IMR-90 (cell line): Measurements from ENCODE around the gene ELK3. TPM values are rescaled to one million over a fixed set of nuclear protein-coding genes. Genes with fewer than 3 reads are reported as not detected.

Experiments used
- ATAC-seq: fragments of 200-7000 bp; cut with Tn5 transposase; 2 replicates; pipeline ENCODE4 v1.9.1; 2020; ENCODE audit warnings: low read depth, mild to moderate bottlenecking, moderate library complexity
- BruUV-seq: library from RNA; stranded (reverse); fragments of 400-500 nt; replicated peaks from 2 replicates; lab custom pipeline; 2021; lab: Mats Ljungman, UMichigan
- CTCF ChIA-PET: fragments of 300-600 bp; formaldehyde crosslinking; extraction: SDS; loops from one replicate; lab custom pipeline; 2021; ENCODE audit warnings: antibody characterized with exemption; lab: Yijun Ruan, JAX
- POLR2A ChIA-PET: fragments of 300-600 bp; sonication (Branson Sonifier 250); formaldehyde crosslinking; loops from one replicate; lab custom pipeline; 2022; ENCODE audit warnings: antibody characterized with exemption; ENCODE audit not compliant: unreplicated experiment; lab: Charles Lee
- DNase-seq: peaks from one replicate; pipeline ENCODE4 v3.0.0; 2013
- H2AFZ ChIP-seq: replicated peaks from 2 replicates; pipeline ENCODE3; 2013; ENCODE audit warnings: low read length, mild to moderate bottlenecking; ENCODE audit not compliant: poor library complexity
- H2AK5ac ChIP-seq: 2 replicates; pipeline ENCODE4 v1.6.1; 2013; ENCODE audit warnings: low read depth, low read length, inconsistent platforms
- H2AK9ac ChIP-seq: replicated peaks from 2 replicates; pipeline ENCODE3; 2013; ENCODE audit warnings: mild to moderate bottlenecking, low read depth, low read length, moderate library complexity; ENCODE audit not compliant: poor library complexity
- H2BK120ac ChIP-seq: 2 replicates; pipeline ENCODE4 v1.6.1; 2013; ENCODE audit warnings: low read depth, low read length, inconsistent platforms
- H2BK15ac ChIP-seq: 3 replicates; pipeline ENCODE4 v1.6.1; 2013; ENCODE audit warnings: low read depth, low read length, inconsistent platforms
- H2BK20ac ChIP-seq: 2 replicates; pipeline ENCODE4 v1.6.1; 2013; ENCODE audit warnings: low read depth, mild to moderate bottlenecking, inconsistent platforms, low read length, moderate library complexity
- H2BK5ac ChIP-seq: 2 replicates; pipeline ENCODE4 v1.6.1; 2013; ENCODE audit warnings: mild to moderate bottlenecking, low read depth, low read length, inconsistent platforms; ENCODE audit not compliant: poor library complexity, severe bottlenecking
- H3K14ac ChIP-seq: replicated peaks from 2 replicates; pipeline ENCODE4 v1.6.1; 2013; ENCODE audit warnings: low read depth, low read length, inconsistent platforms
- H3K18ac ChIP-seq: 2 replicates; pipeline ENCODE4 v1.6.1; 2013; ENCODE audit warnings: low read depth, low read length, control low read depth
- H3K23ac ChIP-seq: 2 replicates; pipeline ENCODE4 v1.6.1; 2013; ENCODE audit warnings: low read depth, low read length, inconsistent platforms
- H3K27ac ChIP-seq: 2 replicates; pipeline ENCODE4 v1.5.1; 2013; ENCODE audit warnings: mild to moderate bottlenecking, control low read depth, low read length; ENCODE audit not compliant: insufficient read depth
- H3K27me3 ChIP-seq: 2 replicates; pipeline ENCODE4 v1.6.1; 2013; ENCODE audit warnings: low read length; ENCODE audit not compliant: control insufficient read depth, insufficient read depth
- H3K36me3 ChIP-seq: 2 replicates; pipeline ENCODE4 v1.6.1; 2013; ENCODE audit warnings: low read length, mixed read lengths; ENCODE audit not compliant: control insufficient read depth, insufficient read depth
- H3K4ac ChIP-seq: 2 replicates; pipeline ENCODE4 v1.6.1; 2013; ENCODE audit warnings: low read depth, low read length, inconsistent platforms
- H3K4me1 ChIP-seq: 2 replicates; pipeline ENCODE4 v1.6.1; 2013; ENCODE audit warnings: low read length, mixed read lengths; ENCODE audit not compliant: control insufficient read depth, insufficient read depth
- H3K4me2 ChIP-seq: 2 replicates; pipeline ENCODE4 v1.6.1; 2013; ENCODE audit warnings: low read depth, mild to moderate bottlenecking, control low read depth, low read length, moderate library complexity
- H3K4me3 ChIP-seq: 2 replicates; pipeline ENCODE4 v1.5.1; 2013; ENCODE audit warnings: low read depth, mild to moderate bottlenecking, control low read depth, low read length, moderate library complexity; ENCODE audit not compliant: insufficient read depth
- H3K56ac ChIP-seq: 2 replicates; pipeline ENCODE4 v1.6.1; 2013; ENCODE audit warnings: low read length, inconsistent platforms; ENCODE audit not compliant: insufficient read depth; ENCODE audit errors: extremely low read depth
- H3K79me1 ChIP-seq, 2 experiments: 2 replicates each; pipeline ENCODE4 v1.6.1; 2013; ENCODE audit warnings: low read length in 2 of 2, inconsistent platforms in 1 of 2, low read depth in 1 of 2
- H3K9ac ChIP-seq: 2 replicates; pipeline ENCODE4 v1.6.1; 2013; ENCODE audit warnings: low read depth, low read length, control low read depth
- H3K9me1 ChIP-seq: 2 replicates; pipeline ENCODE4 v1.6.1; 2013; ENCODE audit warnings: low read length, inconsistent platforms; ENCODE audit not compliant: insufficient read depth
- H3K9me3 ChIP-seq: 2 replicates; pipeline ENCODE4 v1.6.1; 2013; ENCODE audit warnings: low read length; ENCODE audit not compliant: control insufficient read depth, insufficient read depth
- H4K20me1 ChIP-seq: 2 replicates; pipeline ENCODE4 v1.6.1; 2013; ENCODE audit warnings: low read length, inconsistent platforms; ENCODE audit not compliant: insufficient read depth
- H4K5ac ChIP-seq: 2 replicates; pipeline ENCODE4 v1.6.1; 2013; ENCODE audit warnings: mild to moderate bottlenecking, low read depth, low read length, control low read depth
- H4K8ac ChIP-seq, 2 experiments: 2 replicates each; pipeline ENCODE4 v1.6.1; 2013; ENCODE audit warnings: low read depth in 2 of 2, low read length in 2 of 2, control low read depth in 1 of 2, inconsistent platforms in 1 of 2
- H4K91ac ChIP-seq: 2 replicates; pipeline ENCODE4 v1.6.1; 2013; ENCODE audit warnings: low read depth, low read length, inconsistent platforms; ENCODE audit not compliant: insufficient read depth
- BHLHE40 ChIP-seq: fragments of 150-350 bp; IDR thresholded peaks from 2 replicates; pipeline ENCODE4 v1.6.1; 2016; ENCODE audit warnings: mild to moderate bottlenecking, low read depth, low read length
- CHD1 ChIP-seq: IDR thresholded peaks from 2 replicates; pipeline ENCODE4 v1.6.1; 2012; ENCODE audit warnings: low read depth, low read length, improper control_type of control experiment
- ELK1 ChIP-seq: fragments of 150-350 bp; IDR thresholded peaks from 2 replicates; pipeline ENCODE4 v1.6.1; 2016; ENCODE audit warnings: low read depth, mild to moderate bottlenecking, low read length, moderate library complexity, borderline replicate concordance
- FOS ChIP-seq: fragments of 150-350 bp; IDR thresholded peaks from 2 replicates; pipeline ENCODE4 v1.6.1; 2016; ENCODE audit warnings: low read depth, low read length
- MAZ ChIP-seq: IDR thresholded peaks from 2 replicates; pipeline ENCODE4 v1.6.1; 2012; ENCODE audit warnings: low read depth, mild to moderate bottlenecking, low read length, improper control_type of control experiment, moderate library complexity, borderline replicate concordance
- MXI1 ChIP-seq: IDR thresholded peaks from 2 replicates; pipeline ENCODE4 v1.6.1; 2012; ENCODE audit warnings: low read depth, mild to moderate bottlenecking, low read length, moderate library complexity, borderline replicate concordance
- RAD21 ChIP-seq: IDR thresholded peaks from 2 replicates; pipeline ENCODE4 v1.6.1; 2012; ENCODE audit warnings: low read length, improper control_type of control experiment
- RCOR1 ChIP-seq: IDR thresholded peaks from 2 replicates; pipeline ENCODE4 v1.6.1; 2012; ENCODE audit warnings: mild to moderate bottlenecking, low read length, improper control_type of control experiment; ENCODE audit not compliant: insufficient replicate concordance
- SMC3 ChIP-seq: fragments of 150-350 bp; IDR thresholded peaks from 2 replicates; pipeline ENCODE4 v1.6.1; 2016; ENCODE audit warnings: low read depth, mild to moderate bottlenecking, antibody characterized with exemption, low read length, moderate library complexity
- WGBS, 2 experiments: methylation state at CpG; one replicate each; pipeline versions ENCODE4 v1.1.5 to v1.1.7; 2013; ENCODE audit warnings: missing lambda C conversion rate in 2 of 2; ENCODE audit not compliant: insufficient read length in 1 of 2; ENCODE audit errors: extremely low coverage in 2 of 2; 5-methylcytosine and 5-hydroxymethylcytosine counted together
- dilution Hi-C: fragments of 300-500 bp; cut with HindIII; formaldehyde crosslinking; loops from one replicate; pipeline ENCODE4 v1.14.3; 2018; ENCODE audit warnings: low sequenced_read_pairs; ENCODE audit not compliant: unreplicated experiment
- in situ Hi-C: fragments of 300-500 bp; cut with MboI; formaldehyde crosslinking; loops from 3 replicates; pipeline ENCODE4 v1.14.3; 2019; ENCODE audit warnings: low sequenced_read_pairs, inconsistent platforms, mixed read lengths
- intact Hi-C: fragments of 100-400 bp; cut with micrococcal nuclease; formaldehyde crosslinking; loops from 2 replicates; pipeline ENCODE4 v1.10.0; 2022
- polyA plus RNA-seq, 3 experiments: library from polyadenylated mRNA; depleted of rRNA; stranded (reverse); fragments of >200 nt; gene quantifications; 2 replicates each; pipeline ENCODE4 v1.2.3, GENCODE V29; 2012; ENCODE audit warnings: low replicate concordance in 1 of 3
- total RNA-seq: library from RNA; depleted of rRNA; stranded (reverse); fragments of >200 nt; gene quantifications from 2 replicates; pipeline ENCODE4 v1.2.3, GENCODE V29; 2012
- TF ChIP-seq, protein P1 (sequence below): conservative IDR thresholded peaks from 2 replicates; pipeline ENCODE4 v1.5.1; 2012; ENCODE audit warnings: mild to moderate bottlenecking, low read depth, low read length, improper control_type of control experiment

Gene ELK3
- total and polyA plus RNA-seq, 2 of the 4 experiments (the other 2 are of a cell fraction): 14.5 to 27.5 TPM

- H4K5ac ChIP-seq: peak overlapping the region; percentile 2; the same call in 1 of the 2 replicates
- CTCF ChIA-PET: interaction anchor here (1.3 kb wide), 1 partner anchor 163 kb away, joined by 6 read pairs; the partner anchor contains the start of gene CDK17
- H3K56ac ChIP-seq: no peak overlapping the region
- H3K4ac ChIP-seq: peak overlapping the region; percentile 64
- H2BK15ac ChIP-seq: peak overlapping the region; percentile 33; the same call in 1 of the 3 replicates
- no peak overlapping the region for H2AFZ ChIP-seq
- in situ Hi-C loops (no loop called here), intact Hi-C loops (no loop called here), dilution Hi-C loops (no loop called here)
- H3K9ac ChIP-seq: no peak overlapping the region
- 15% methylated on average over 6 of the region's 9 CpGs; no CpG with 5 or more reads in 1 of the 2 experiments for WGBS, 2 experiments
- H3K4me1 ChIP-seq: peaks cover 44% of the 10 kb centered on the region
- H3K9me3 ChIP-seq: no peaks in the 10 kb centered on the region
- peak overlapping the region; percentile 83 for H3K27ac ChIP-seq
- H2BK20ac ChIP-seq: peak overlapping the region; percentile 41; the same call in 1 of the 2 replicates
- DNase-seq (peak; percentile 97), ATAC-seq (peak; percentile 64)
- POLR2A ChIA-PET: no interaction called here
- H3K14ac ChIP-seq: peak overlapping the region; percentile 38; the same call in 1 of the 2 replicates
- H2AK5ac ChIP-seq: peak overlapping the region; percentile 96
- H2BK5ac ChIP-seq: peak overlapping the region; percentile 84
- TF ChIP-seq MXI1 (no peak), RCOR1 (peak; percentile 98), BHLHE40 (0 out of 2 replicates have a peak, but pooled peaks have one; percentile 23), MAZ (no peak), ELK1 (no peak), FOS (peak; percentile 77), RAD21 (no peak), CHD1 (no peak), SMC3 (no peak)
- TF ChIP-seq, protein P1, sequence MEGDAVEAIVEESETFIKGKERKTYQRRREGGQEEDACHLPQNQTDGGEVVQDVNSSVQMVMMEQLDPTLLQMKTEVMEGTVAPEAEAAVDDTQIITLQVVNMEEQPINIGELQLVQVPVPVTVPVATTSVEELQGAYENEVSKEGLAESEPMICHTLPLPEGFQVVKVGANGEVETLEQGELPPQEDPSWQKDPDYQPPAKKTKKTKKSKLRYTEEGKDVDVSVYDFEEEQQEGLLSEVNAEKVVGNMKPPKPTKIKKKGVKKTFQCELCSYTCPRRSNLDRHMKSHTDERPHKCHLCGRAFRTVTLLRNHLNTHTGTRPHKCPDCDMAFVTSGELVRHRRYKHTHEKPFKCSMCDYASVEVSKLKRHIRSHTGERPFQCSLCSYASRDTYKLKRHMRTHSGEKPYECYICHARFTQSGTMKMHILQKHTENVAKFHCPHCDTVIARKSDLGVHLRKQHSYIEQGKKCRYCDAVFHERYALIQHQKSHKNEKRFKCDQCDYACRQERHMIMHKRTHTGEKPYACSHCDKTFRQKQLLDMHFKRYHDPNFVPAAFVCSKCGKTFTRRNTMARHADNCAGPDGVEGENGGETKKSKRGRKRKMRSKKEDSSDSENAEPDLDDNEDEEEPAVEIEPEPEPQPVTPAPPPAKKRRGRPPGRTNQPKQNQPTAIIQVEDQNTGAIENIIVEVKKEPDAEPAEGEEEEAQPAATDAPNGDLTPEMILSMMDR: 0 out of 2 replicates have a peak, but pooled peaks have one; percentile 1
- H3K79me1 ChIP-seq: peaks cover 45 to 96% of the 10 kb centered on the region in 2 experiments
- H3K4me3 ChIP-seq: no peak overlapping the region
- peak overlapping the region; percentile 26 for H4K91ac ChIP-seq
- H3K36me3 ChIP-seq: peaks cover 5% of the 10 kb centered on the region
- peak overlapping the region; percentile 21 for H2AK9ac ChIP-seq
- H4K8ac ChIP-seq: peak overlapping the region in 1 of 2 experiments; percentile 18; a peak in 1 of 4 replicates
- H2BK120ac ChIP-seq: peak overlapping the region; percentile 50; the same call in 1 of the 2 replicates
- H3K18ac ChIP-seq: peak overlapping the region; percentile 21
- peak overlapping the region; percentile 28; the same call in 1 of the 2 replicates for H3K23ac ChIP-seq
- no TSS peak for BruUV-seq
- H3K4me2 ChIP-seq: peak overlapping the region; percentile 77
- peaks cover 48% of the 10 kb centered on the region for H3K9me1 ChIP-seq
- H4K20me1 ChIP-seq: peaks cover 84% of the 10 kb centered on the region
- no peaks in the 10 kb centered on the region for H3K27me3 ChIP-seq
Measured at GRCh38 chr12:96237465-96238077, 43.4 kb downstream of the ELK3 start.
